ENCODE measurements around the gene OTOS.

- TF ChIP-seq CTCF (IDR thresholded peaks at IDR 0.05) (no peak), POLR2A (IDR thresholded peaks at IDR 0.05) (no peak)
Measured at GRCh38 chr2:240165034-240165433, 24.6 kb upstream of the OTOS start.
